Measurements from ENCODE around the gene OOEP. TPM values are rescaled to one million over a fixed set of nuclear protein-coding genes. Genes with fewer than 3 reads are reported as not detected.

The OOEP gene
- polyA plus RNA-seq, 4 donors: 0.16 to 0.18 TPM; not detected in 2

- Histone ChIP-seq H3K27me3 (ENCODE audit: control insufficient read depth in 3 of 3, insufficient read depth in 3 of 3, low read length in 3 of 3) (no peaks in the 10 kb centered on the region), H3K36me3 (ENCODE audit: control insufficient read depth in 3 of 3, insufficient read depth in 2 of 3, low read depth in 1 of 3, low read length in 3 of 3) (no peaks in the 10 kb centered on the region), H3K9me3 (ENCODE audit: control insufficient read depth in 2 of 2, insufficient read depth in 1 of 2, low read depth in 1 of 2, low read length in 1 of 2) (peaks cover 0 to 9% of the 10 kb centered on the region in 2 donors), H3K27ac (ENCODE audit: low read depth in 1 of 3, low read length in 2 of 3) (no peak overlapping the region), H3K4me3 (ENCODE audit: low read depth in 1 of 3, low read length in 3 of 3) (no peak overlapping the region), H3K4me1 (ENCODE audit: control insufficient read depth in 3 of 3, insufficient read depth in 2 of 3, low read depth in 1 of 3, low read length in 2 of 3) (no peaks in the 10 kb centered on the region)
- DNase-seq: no peak
- WGBS, 3 donors: 94 to 95% (median 94%) methylated on average over 29 to 31 of the region's 31 CpGs
- FAIRE-seq: no peak
Observed at GRCh38 chr6:73362869-73363536, 6.7 kb downstream of the OOEP start.

GRCh38 chr6:73362358-73362757 lies 7.3 kb downstream of the OOEP start, which contains the start of gene KHDC3L:
Gene KHDC3L, plus strand, starts transcription at chr6:73362658. Its CDS starts 72 bp downstream, at chr6:73362730.
- no peak for FAIRE-seq
- WGBS, 3 donors: 89 to 91% (median 91%) methylated on average over 23 of the region's 23 CpGs

GRCh38 chr6:73353636-73354593 lies 15.8 kb downstream of the OOEP start, which contains the start of gene DPPA5:
Gene DPPA5, minus strand, starts transcription at chr6:73354276. Its CDS starts 51 bp downstream, at chr6:73354225.
- H3K4me1 ChIP-seq (ENCODE audit: control insufficient read depth in 3 of 3, insufficient read depth in 2 of 3, low read depth in 1 of 3, low read length in 2 of 3): no peaks in the 10 kb centered on the region
- FAIRE-seq (no peak), DNase-seq (no peak)
- no peaks in the 10 kb centered on the region for H3K36me3 ChIP-seq (ENCODE audit: control insufficient read depth in 3 of 3, insufficient read depth in 2 of 3, low read depth in 1 of 3, low read length in 3 of 3)
- no peaks in the 10 kb centered on the region for H3K9me3 ChIP-seq (ENCODE audit: control insufficient read depth in 2 of 2, insufficient read depth in 1 of 2, low read depth in 1 of 2, low read length in 1 of 2)
- H3K27me3 ChIP-seq (ENCODE audit: control insufficient read depth in 3 of 3, insufficient read depth in 3 of 3, low read length in 3 of 3): peaks cover 0 to 23% (median 2%) of the 10 kb centered on the region in 3 donors
- no peak within 1 kb of the TSS for H3K27ac ChIP-seq (ENCODE audit: low read depth in 1 of 3, low read length in 2 of 3)
- WGBS, 3 donors: 79 to 90% (median 88%) methylated on average over 56 to 59 of the region's 59 CpGs
- no peak within 1 kb of the TSS for H3K4me3 ChIP-seq (ENCODE audit: low read depth in 1 of 3, low read length in 3 of 3)

More at GRCh38 chr6:73362358-73362757, 7.3 kb downstream of the OOEP start, which contains the start of gene KHDC3L:
- no peak within 1 kb of the TSS for H3K4me3 ChIP-seq (ENCODE audit: low read depth in 1 of 3, low read length in 3 of 3)
- DNase-seq: no peak
- H3K27me3 ChIP-seq (ENCODE audit: control insufficient read depth in 3 of 3, insufficient read depth in 3 of 3, low read length in 3 of 3): no peaks in the 10 kb centered on the region
- H3K4me1 ChIP-seq (ENCODE audit: control insufficient read depth in 3 of 3, insufficient read depth in 2 of 3, low read depth in 1 of 3, low read length in 2 of 3): no peaks in the 10 kb centered on the region
- no peak within 1 kb of the TSS for H3K27ac ChIP-seq (ENCODE audit: low read depth in 1 of 3, low read length in 2 of 3)
- H3K9me3 ChIP-seq (ENCODE audit: control insufficient read depth in 2 of 2, insufficient read depth in 1 of 2, low read depth in 1 of 2, low read length in 1 of 2): peaks cover 0 to 9% of the 10 kb centered on the region in 2 donors
- no peaks in the 10 kb centered on the region for H3K36me3 ChIP-seq (ENCODE audit: control insufficient read depth in 3 of 3, insufficient read depth in 2 of 3, low read depth in 1 of 3, low read length in 3 of 3)

GRCh38 chr6:73349311-73349710 lies 20.4 kb downstream of the OOEP start:
- Histone ChIP-seq H3K27me3 (ENCODE audit: control insufficient read depth in 3 of 3, insufficient read depth in 3 of 3, low read length in 3 of 3) (peaks cover 0 to 37% (median 14%) of the 10 kb centered on the region in 3 donors), H3K9me3 (ENCODE audit: control insufficient read depth in 2 of 2, insufficient read depth in 1 of 2, low read depth in 1 of 2, low read length in 1 of 2) (no peaks in the 10 kb centered on the region), H3K36me3 (ENCODE audit: control insufficient read depth in 3 of 3, insufficient read depth in 2 of 3, low read depth in 1 of 3, low read length in 3 of 3) (peaks cover 0 to 2% (median 0%) of the 10 kb centered on the region in 3 donors), H3K4me3 (ENCODE audit: low read depth in 1 of 3, low read length in 3 of 3) (no peak overlapping the region), H3K27ac (ENCODE audit: low read depth in 1 of 3, low read length in 2 of 3) (no peak overlapping the region), H3K4me1 (ENCODE audit: control insufficient read depth in 3 of 3, insufficient read depth in 2 of 3, low read depth in 1 of 3, low read length in 2 of 3) (no peaks in the 10 kb centered on the region)
- DNase-seq (no peak), FAIRE-seq (no peak)
- 21 to 39% (median 32%) methylated on average over 6 of the region's 6 CpGs for WGBS, 3 donors

- no peaks in the 10 kb centered on the region for H3K9me3 ChIP-seq (ENCODE audit: control insufficient read depth in 2 of 2, insufficient read depth in 1 of 2, low read depth in 1 of 2, low read length in 1 of 2)
- FAIRE-seq (no peak), DNase-seq (no peak)
- H3K4me3 ChIP-seq (ENCODE audit: low read depth in 1 of 3, low read length in 3 of 3): no peak overlapping the region
- H3K27ac ChIP-seq (ENCODE audit: low read depth in 1 of 3, low read length in 2 of 3): no peak overlapping the region
- 43 to 68% (median 62%) methylated on average over 33 of the region's 33 CpGs for WGBS, 3 donors
- H3K36me3 ChIP-seq (ENCODE audit: control insufficient read depth in 3 of 3, insufficient read depth in 2 of 3, low read depth in 1 of 3, low read length in 3 of 3): peaks cover 0 to 2% (median 0%) of the 10 kb centered on the region in 3 donors
- H3K27me3 ChIP-seq (ENCODE audit: control insufficient read depth in 3 of 3, insufficient read depth in 3 of 3, low read length in 3 of 3): peaks cover 0 to 34% (median 14%) of the 10 kb centered on the region in 3 donors
- no peaks in the 10 kb centered on the region for H3K4me1 ChIP-seq (ENCODE audit: control insufficient read depth in 3 of 3, insufficient read depth in 2 of 3, low read depth in 1 of 3, low read length in 2 of 3)
Observed at GRCh38 chr6:73348550-73349204, 21.0 kb downstream of the OOEP start.

- H3K4me3 ChIP-seq (ENCODE audit: low read depth in 1 of 3, low read length in 3 of 3): no peak overlapping the region
- H3K27ac ChIP-seq (ENCODE audit: low read depth in 1 of 3, low read length in 2 of 3): no peak overlapping the region
- H3K27me3 ChIP-seq (ENCODE audit: control insufficient read depth in 3 of 3, insufficient read depth in 3 of 3, low read length in 3 of 3): peaks cover 0 to 6% (median 6%) of the 10 kb centered on the region in 3 donors
- H3K9me3 ChIP-seq (ENCODE audit: control insufficient read depth in 2 of 2, insufficient read depth in 1 of 2, low read depth in 1 of 2, low read length in 1 of 2): no peaks in the 10 kb centered on the region
- FAIRE-seq (no peak), DNase-seq (no peak)
- H3K4me1 ChIP-seq (ENCODE audit: control insufficient read depth in 3 of 3, insufficient read depth in 2 of 3, low read depth in 1 of 3, low read length in 2 of 3): no peaks in the 10 kb centered on the region
- no peaks in the 10 kb centered on the region for H3K36me3 ChIP-seq (ENCODE audit: control insufficient read depth in 3 of 3, insufficient read depth in 2 of 3, low read depth in 1 of 3, low read length in 3 of 3)
Observed at GRCh38 chr6:73343164-73343563, 26.5 kb downstream of the OOEP start.

GRCh38 chr6:73342174-73342573 lies 27.5 kb downstream of the OOEP start:
- DNase-seq (no peak), FAIRE-seq (no peak)
- Histone ChIP-seq H3K9me3 (ENCODE audit: control insufficient read depth in 2 of 2, insufficient read depth in 1 of 2, low read depth in 1 of 2, low read length in 1 of 2) (no peaks in the 10 kb centered on the region), H3K36me3 (ENCODE audit: control insufficient read depth in 3 of 3, insufficient read depth in 2 of 3, low read depth in 1 of 3, low read length in 3 of 3) (no peaks in the 10 kb centered on the region), H3K4me3 (ENCODE audit: low read depth in 1 of 3, low read length in 3 of 3) (no peak overlapping the region), H3K27ac (ENCODE audit: low read depth in 1 of 3, low read length in 2 of 3) (no peak overlapping the region), H3K27me3 (ENCODE audit: control insufficient read depth in 3 of 3, insufficient read depth in 3 of 3, low read length in 3 of 3) (peaks cover 0 to 2% (median under 1%) of the 10 kb centered on the region in 3 donors), H3K4me1 (ENCODE audit: control insufficient read depth in 3 of 3, insufficient read depth in 2 of 3, low read depth in 1 of 3, low read length in 2 of 3) (no peaks in the 10 kb centered on the region)
- WGBS, 3 donors: 75 to 84% (median 80%) methylated on average over 5 of the region's 5 CpGs

GRCh38 chr6:73341335-73341734 lies 28.4 kb downstream of the OOEP start:
- no peak for DNase-seq
- no peaks in the 10 kb centered on the region for H3K4me1 ChIP-seq (ENCODE audit: control insufficient read depth in 3 of 3, insufficient read depth in 2 of 3, low read depth in 1 of 3, low read length in 2 of 3)
- H3K36me3 ChIP-seq (ENCODE audit: control insufficient read depth in 3 of 3, insufficient read depth in 2 of 3, low read depth in 1 of 3, low read length in 3 of 3): no peaks in the 10 kb centered on the region
- no peaks in the 10 kb centered on the region for H3K9me3 ChIP-seq (ENCODE audit: control insufficient read depth in 2 of 2, insufficient read depth in 1 of 2, low read depth in 1 of 2, low read length in 1 of 2)
- H3K27ac ChIP-seq (ENCODE audit: low read depth in 1 of 3, low read length in 2 of 3): no peak overlapping the region
- no peak for FAIRE-seq
- 61 to 67% (median 65%) methylated on average over 1 of the region's 1 CpG for WGBS, 3 donors
- no peak overlapping the region for H3K4me3 ChIP-seq (ENCODE audit: low read depth in 1 of 3, low read length in 3 of 3)
- no peaks in the 10 kb centered on the region for H3K27me3 ChIP-seq (ENCODE audit: control insufficient read depth in 3 of 3, insufficient read depth in 3 of 3, low read length in 3 of 3)
